Effector CD8-positive, alpha-beta T cell (primary cell): ENCODE data around the gene ADAM8.
"Not testable (repeated sequence)": the region's sequence is repeated elsewhere in the genome, so short reads cannot be mapped to it uniquely, and the experiment has no call there.

ENCODE experiments used
- DNase-seq: peaks from one replicate; lab custom pipeline; 2025; lab: John Stamatoyannopoulos, UW

The ADAM8 gene

DNA sequence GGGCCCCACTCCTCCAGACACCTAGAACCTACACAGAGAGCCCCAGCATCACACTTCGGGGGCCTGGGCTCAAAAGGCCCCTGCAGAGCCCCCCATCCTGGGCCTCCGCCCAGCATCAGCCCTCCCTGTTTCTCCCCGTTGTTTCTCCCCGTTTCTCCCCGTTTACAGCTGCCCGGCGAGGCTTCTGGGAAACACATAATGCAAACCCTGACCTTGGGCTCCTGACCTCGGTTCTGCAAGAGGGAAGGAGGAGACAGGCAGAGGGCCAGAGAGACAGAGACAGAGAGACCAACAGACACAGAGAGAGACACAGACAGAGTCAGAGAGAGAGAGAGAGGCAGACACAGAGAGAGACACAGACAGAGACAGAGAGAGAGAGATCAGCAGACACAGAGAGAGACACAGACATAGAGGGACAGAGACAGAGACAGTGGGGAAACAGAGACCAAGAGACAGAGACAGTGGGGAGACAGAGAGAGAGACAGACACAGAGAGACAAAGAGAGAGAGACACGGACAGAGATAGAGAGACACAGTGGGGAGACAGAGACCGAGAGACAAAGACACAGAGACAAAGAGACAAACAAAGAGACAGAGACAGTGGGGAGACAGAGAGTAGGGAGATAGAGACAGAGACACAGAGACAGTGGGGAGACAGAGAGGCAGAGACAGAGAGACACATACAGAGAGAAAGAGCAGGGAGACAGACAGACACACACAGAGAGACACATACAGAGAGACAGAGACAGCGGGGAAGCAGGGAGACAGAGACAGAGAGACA is 26.5 kb downstream of the ADAM8 start:
- DNase-seq: no peak

DNA sequence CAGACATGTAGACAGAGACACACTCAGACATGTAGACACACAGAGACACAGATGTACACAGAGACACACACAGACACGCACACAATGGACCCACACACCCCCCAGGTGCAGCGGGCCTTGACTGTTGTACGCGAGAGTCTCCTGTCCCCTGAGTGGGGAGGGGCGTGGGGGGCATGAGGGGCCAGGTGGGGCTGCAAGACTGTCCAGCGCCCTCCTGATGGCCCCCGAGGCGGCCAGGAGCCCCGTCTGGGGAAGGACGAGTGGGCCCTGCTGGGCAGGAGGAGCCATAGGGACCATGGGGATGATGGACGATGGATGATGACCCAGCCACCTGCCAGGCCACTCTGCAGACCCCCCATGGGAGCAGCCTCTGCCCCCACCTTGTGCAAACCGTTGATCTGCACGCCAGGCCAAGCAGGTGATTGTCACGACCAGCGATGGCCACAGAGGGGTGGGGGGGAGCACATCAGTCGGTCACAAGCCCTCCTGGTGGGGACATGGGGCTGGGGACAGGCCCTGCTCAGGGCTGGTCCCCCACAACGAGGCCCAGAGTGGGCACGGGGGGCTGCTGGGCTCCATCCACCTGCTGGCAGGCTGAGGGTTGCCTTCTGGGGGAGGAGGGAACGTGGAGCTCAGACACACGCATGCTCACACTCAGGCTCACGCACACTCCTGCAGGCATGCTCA is 27.4 kb downstream of the ADAM8 start:
- DNase-seq: no peak

DNA sequence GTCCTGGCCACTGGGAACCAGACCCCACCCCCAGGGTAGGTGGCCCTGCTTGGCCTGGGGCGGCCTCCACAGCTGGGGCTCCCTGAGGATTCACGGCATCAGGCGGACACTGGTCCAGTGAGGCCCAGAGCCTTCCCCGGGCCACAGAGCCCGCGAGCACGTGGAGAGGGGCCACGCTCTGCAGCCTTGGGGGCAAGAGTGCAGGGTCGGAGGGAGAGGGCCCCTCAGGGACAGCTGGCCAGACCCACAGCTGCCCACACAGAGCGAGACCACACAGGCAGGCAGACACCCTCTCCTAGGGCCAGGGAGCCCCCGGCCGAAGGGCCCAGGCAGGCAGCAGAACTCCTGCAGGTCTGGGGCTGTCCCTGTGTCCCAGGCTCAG is 28.3 kb downstream of the ADAM8 start:
- no peak for DNase-seq

DNA sequence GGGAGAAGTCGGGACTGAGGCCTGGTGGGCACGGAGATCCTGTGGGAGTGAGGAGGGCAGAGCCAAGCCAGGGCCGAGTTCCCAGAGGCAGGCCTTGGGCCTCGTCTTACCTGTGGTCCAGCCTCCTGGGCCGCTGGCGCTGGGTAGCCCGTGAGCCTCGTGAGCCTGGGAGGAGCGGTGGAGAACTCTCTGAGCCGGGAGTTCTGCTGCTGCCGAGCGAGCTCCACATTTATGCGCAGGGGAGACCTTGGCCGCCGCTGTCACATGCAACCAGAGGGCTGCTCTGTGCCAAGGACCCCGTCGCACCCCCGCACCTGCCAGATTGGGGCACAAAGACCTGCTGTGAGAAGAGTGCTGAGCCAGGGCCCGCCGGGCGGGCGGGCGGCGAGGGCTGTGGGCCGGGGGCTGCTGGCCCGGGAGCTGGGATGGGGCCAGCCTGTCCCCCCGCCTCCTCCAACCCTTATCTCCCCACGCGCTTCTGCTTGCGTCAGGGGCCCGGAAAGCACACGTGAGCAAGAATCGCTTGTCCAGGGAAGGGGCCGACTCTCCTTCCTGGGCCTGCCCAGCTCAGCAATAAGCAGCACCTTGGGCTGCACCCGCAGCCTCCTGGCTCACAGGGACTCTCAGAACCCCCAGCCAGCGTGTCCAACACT is 28.9 kb downstream of the ADAM8 start:
- no peak for DNase-seq

DNA sequence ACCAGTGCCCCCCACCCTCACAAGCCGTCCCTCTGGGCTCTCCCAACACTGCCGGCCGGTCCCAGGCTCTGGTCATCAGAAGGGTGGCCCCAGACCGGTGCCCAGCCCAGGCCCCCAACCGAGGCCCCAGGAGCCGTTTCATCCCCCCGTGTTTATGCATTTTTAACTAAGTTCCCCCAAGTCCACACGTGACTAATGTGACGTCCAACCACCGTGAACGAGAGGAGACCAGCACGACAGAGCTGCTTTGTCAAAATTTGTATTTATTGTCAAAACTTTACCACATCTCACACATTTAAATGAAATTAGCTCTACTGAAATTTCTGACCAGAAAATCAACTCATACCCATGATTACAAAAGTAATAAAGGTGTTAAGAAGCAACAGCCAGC is 30.4 kb downstream of the ADAM8 start:
- DNase-seq: no peak

DNA sequence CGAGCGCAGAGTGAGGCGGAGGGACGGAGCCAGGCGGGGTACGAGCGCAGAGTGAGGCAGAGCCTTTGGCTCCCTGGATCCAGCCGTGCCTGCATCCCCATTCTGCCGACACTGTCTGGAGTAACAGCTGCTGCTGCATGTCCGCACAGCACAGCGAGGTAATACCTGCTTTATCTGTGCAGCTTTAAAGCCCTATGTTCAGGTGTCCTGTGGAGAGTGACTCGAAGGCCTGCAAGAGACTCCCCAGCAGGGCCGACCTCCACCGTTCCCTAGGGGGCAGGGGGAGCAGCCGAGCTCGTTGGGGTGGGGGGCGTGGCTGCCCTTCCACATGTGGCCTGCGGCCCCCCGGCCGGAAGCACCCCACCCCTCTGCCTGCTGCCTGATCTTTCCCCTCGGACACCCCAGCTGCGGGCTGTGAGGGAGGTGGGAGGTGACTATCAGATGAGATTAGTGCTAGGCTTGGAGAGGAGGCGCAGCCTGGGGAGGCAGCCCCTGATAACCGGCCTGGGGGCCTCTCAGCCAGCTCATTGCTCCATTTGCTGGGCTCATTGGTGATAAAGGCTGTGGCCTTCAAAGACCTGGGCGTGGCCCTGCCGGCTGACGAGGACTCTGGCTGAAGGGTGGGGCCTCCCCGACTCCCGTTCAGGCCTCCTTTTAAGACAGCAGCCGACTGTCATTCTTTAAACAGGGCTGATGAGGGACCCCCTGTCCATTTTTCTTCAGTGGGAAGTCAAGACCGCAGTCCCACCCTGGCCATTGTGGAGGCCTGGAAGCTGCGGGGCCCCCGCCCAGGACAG is 31.0 kb downstream of the ADAM8 start:
- no peak for DNase-seq

DNA sequence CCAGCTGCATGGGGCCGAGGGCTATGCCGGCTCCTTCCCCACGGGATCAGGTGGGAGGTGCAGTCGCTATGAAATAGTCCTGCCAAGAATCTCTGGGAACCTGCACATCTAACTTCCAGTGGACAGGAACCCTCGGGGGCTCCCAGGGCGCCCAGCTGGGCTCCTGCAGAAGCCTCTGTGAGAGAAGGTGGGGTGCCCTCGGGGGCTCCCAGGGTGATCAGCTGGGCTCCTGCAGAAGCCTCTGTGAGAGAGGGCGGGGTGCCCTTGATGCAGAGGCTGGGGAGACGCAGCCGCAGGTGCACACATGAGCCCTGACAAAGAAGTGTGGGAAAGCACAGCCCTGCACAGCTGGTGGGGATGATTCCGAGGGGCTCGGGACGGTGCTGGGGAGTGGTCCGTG is 33.1 kb downstream of the ADAM8 start:
- DNase-seq: no peak

DNA sequence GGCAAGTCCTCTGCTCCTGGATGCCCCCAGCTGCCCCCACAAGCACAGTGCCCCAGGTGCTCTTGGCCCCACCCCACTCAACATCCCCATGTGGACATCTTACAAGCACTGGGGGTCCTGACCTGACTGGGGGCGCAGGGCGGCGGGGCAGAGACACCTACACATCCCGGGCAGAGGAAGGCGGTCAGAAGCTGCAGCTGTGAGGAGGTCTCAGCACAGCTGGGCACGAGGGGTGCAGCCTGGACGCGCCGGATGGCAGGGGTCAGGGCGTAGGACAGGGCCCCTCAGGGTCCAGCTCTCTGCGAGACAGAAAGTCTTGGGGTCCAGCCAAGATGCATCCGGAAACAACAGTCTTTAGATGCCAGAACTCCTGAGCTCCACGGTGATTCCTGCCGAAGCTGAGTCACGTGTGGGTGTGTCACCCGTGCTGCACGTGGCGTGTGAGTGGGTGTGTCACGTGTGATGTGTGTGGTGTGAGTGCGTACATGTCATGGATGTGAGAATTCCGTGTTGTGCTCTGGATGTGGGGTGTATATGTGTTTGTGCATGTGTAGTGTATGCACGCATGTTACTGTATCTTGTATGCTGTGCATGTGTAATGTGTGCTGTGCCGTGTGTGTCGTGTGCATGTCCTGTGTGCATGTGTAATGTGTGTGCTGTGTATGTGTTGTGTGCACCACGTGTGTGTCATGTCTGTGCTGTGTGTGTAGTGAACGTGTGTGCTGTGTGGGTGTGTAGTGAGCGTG is 33.9 kb downstream of the ADAM8 start:
- no peak for DNase-seq

DNA sequence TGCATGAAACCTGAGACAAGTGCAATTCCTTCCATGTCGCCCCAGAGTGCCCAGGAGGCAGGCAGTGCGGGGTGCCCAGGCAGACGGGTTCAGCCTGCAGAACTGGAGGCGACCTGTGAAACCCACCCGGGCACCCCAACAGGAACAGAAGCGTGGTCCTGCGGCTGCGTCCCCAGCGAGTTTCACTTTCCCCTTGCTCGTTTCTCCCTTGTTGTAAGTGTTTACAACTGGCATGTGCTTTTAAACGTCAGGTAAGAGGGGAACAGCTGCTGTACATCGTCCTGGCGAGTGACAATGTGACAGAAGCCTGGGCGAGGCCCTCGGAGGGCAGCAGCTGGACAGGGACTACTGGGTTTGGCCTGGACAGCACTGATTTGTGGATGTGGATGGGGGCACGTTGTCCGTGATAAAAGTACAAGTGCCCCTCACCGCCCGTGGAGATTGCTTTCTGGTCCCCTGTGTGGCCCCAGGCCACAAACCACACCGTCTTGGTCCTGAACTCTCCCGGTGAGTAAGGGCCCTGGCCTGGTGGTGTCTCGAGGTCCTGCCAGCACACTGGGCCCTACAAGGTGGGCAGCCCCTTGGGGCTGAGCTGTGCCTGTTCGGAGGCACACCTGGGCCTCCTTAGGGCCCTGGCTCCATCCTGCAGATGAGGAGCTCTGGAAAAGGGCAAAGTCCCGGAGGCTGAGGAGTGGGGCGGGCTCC is 35.0 kb downstream of the ADAM8 start:
- no peak for DNase-seq

DNA sequence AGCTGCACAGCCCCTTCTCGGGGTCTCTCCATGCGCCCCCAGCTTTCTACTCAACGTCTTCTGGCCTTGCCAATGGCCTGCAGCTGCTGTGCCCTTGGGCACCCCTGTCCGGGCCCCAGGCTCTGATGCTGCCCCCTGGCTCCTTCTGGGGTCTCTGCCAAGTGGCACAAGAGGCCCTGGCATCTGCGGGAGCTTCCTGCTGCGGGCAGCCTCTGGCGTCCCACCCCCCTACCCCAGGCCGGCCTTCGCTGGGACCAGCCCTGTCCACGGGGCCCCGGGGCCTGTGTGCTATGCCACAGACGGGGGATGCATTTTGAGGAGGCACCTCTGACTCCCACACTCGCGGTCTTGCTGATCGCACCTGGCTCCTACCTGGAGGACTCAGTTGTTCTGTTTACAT is 36.7 kb downstream of the ADAM8 start:
- no peak for DNase-seq

DNA sequence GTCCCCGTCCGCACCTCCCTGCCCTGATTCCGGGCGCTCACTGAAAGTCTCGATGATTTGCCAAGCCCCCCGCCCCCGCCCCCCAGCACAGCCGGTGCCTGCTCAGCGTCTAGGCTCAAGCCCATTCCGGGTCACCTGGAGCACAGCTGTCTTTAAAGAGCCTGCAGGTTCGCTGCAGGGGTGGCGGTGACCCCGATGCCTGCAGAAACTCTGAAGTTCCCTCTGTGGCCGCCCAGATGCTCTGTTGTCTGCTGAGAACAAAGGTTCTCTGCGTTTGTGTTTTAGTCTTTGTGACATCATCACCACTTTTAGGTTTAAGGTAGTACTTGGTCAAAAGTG is 38.2 kb downstream of the ADAM8 start:
- no peak for DNase-seq

DNA sequence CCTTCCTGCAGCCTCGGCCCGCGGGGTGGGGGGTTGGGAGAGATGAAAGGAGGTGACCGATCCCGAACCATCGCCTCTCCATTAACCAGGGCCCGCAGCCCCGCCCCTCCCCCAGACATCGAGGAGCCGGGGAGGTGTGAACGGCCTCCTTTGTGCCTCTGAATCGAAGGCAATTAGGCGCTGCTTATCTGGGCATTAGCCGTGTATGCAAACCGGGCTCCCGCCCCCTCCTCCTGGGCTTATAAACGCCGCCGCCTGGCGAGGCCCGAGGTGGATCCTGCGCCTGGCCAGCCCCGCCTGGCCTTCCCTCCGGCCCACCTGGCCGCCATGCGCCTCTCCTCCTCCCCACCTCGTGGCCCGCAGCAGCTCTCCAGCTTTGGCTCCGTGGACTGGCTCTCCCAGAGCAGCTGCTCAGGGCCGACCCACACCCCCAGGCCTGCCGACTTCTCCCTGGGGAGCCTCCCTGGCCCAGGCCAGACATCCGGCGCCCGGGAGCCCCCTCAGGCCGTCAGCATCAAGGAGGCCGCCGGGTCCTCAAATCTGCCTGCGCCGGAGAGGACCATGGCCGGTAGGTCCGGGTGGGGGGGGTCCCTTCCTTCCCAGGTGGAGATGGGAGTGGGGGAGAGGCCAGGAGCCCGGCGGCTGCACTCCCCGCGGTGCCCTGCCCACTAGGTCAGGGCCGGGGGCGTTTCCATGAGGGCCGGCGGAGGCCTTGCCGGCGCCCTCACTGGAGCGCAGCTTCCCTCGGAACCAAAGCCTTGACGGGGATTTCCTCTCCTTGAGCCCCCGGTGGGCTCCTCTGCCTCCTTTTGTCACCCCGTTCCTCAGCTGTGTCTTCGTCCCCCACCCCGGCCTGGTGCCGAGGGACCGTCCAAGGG is 38.8 kb downstream of the ADAM8 start, which contains the start of gene VENTX:
Gene VENTX (plus strand): TSS at position 268 of the 878 bp plus-strand sequence. CDS start 60 bp downstream, at position 328.
- no peak for DNase-seq

DNA sequence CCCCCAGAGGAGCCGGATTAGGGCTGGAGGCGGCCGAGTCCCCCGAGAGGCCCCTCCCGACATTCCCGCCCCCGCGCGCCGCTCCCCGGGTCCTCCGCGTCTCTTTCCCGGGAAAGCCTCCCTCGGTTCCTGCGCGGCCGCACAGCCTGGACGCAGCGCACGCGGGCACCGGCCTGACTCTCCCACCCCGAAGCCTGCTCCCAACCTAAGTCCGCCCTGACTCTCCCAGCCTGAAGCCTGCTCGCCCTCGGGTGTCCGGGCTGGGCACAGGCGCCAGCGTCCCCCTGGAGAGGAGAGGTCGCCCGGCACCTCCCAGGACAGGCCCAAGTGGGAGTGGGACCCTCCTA is 39.5 kb downstream of the ADAM8 start:
- DNase-seq: no peak

DNA sequence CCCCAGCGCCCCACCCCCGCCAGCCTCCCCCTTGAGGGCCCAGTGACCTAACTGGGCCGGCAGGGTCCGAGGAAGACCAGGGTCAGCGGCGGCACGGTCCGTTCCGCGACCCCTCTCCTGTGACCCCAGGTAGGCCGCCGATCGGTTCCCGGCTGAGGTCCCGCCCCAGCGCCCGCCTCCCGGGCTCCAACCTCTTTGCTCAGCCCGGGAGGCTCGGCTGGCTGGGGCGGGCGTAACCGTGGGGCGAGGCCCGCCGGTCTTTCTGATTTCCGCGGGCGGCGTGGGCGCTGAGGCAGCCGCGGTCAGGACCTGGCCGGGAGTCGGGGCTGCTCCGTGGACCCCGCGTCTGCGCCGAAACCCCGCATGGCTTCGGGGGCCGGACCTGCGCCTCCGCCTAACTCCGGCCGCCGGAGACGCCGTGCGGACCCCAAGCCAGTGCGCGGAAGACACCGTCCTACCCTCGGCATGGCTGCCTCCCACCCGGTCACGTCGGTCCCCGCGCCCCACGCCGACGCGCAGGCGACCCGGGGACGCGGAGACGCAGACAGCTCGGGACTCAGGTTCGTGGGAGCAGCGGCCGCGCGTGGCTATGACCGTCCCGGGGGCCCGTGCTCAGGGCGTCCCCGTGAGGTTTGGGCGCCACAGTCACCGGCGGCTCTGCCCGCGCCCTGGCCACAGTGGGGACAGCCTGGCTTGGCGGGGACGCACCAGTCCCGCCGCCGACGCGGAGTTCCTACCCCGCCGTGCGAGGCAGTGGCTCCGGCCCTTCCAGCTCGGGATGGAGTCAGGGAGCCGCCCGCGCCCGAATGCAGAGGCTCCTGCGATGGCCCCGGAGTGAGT is 40.0 kb downstream of the ADAM8 start:
- DNase-seq: no peak

DNA sequence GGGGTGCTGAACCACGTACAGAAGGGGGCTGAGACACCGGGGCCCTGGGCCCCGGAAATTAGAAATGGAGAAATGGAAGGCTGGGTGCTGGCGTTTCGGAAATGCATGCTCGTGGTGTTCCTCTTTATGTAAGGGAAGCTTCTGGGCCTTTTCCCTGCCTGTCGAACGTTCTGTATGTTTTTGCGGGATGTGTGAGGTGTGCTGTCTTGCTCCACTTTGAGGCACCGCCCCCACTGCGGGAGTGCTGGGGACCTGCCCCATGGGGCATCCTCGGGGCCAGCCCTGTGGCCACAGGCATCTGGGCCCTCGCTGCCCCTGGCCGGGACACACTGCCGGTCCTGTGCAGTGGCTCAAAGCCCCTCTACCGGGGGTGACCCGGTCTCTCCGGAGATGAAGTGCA is 40.7 kb downstream of the ADAM8 start:
- DNase-seq: no peak

DNA sequence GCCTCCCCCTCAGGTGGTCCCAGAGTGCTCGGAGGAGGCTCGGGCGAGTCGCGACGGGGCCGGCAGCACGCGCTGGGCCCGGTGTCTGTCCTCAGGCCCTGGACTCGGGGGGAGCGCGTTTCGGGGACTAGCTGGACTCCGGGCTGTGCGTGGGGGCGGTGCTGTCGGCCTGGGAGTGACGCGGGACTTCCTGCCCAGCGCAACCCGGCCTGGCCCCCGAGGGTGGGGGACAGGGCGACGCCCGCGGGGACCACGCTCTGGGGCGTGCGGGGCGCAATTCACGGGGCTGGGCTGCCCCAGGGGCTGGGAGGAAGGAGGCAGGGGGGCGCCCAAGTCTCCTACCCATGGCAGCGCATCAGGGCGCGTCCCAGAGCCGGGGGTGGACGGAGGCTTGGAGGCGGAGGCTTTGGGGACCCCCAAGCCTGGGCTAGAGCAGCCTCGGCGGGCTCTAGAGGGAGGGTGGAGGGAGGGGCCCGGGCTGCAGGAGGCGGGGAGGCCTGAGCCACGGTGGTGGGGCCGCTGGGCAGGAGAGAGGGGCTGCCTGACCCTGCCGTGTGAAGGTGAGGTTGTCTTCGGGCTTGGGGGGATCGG is 41.3 kb downstream of the ADAM8 start:
- no peak for DNase-seq

DNA sequence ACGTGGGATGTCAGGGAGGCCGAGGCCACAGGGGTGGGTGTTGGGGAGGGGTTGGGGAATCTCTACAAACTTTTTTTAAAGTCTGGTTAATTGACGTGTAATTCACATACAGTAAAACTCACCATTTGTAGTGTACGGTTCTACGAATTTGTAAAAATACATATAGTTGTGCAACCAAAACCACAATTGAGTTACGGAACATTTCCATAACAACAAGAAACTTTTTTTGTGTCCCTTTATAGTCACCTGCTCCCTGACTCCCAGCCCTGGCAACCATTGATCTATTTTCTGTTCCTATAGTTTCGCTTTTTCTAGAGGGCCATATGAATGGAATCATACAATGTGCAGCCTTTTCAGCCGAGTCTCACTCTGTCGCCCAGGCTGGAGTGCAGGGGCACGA is 41.9 kb downstream of the ADAM8 start:
- not testable (repeated sequence) for DNase-seq

DNA sequence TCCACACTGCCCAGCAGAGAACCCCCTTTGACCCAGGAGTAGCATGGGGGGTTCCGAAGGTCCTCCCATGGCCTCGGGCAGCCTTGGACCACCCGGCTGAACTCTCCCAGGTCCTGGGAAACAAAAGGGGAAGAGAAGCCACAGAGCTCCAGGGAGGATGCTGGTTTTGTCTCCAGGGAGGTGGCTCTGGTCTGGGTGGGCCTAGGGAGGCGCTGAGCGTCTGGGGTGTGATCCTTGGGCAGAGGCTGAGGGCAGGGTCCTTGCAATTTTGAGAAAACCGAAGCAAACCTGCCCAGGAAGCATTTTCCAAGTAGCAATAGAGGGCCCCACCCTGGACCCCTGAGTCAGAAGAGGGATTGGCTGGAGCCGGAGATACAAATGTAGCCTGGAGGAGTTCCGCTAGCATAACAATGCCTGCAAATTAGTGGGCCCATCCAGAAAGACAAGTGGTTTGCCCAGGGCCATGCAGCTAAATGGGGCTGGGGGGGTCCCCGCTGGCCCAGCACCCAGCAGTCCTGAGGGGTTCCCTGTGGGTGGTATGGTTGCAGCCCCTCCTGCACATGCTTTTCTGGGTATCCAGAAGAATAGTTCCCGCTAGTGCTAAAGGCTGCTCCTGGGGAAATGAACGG is 44.6 kb downstream of the ADAM8 start:
- DNase-seq: no peak
